Measurements from ENCODE around the gene PAX8.
A peak's percentile ranks its signal among the peaks of the same experiment; 100 is the strongest.
"Not testable (repeated sequence)": the region's sequence is repeated elsewhere in the genome, so short reads cannot be mapped to it uniquely, and the experiment has no call there.

Gene PAX8

GRCh38 chr2:113278742-113279139, at the start of gene PAX8:
TSS of gene PAX8 (minus strand) at chr2:113278921. CDS start at chr2:113278394, 527 bp downstream.
- DNase-seq (ENCODE audit: low read depth) = no peak
- TF ChIP-seq, protein P1, sequence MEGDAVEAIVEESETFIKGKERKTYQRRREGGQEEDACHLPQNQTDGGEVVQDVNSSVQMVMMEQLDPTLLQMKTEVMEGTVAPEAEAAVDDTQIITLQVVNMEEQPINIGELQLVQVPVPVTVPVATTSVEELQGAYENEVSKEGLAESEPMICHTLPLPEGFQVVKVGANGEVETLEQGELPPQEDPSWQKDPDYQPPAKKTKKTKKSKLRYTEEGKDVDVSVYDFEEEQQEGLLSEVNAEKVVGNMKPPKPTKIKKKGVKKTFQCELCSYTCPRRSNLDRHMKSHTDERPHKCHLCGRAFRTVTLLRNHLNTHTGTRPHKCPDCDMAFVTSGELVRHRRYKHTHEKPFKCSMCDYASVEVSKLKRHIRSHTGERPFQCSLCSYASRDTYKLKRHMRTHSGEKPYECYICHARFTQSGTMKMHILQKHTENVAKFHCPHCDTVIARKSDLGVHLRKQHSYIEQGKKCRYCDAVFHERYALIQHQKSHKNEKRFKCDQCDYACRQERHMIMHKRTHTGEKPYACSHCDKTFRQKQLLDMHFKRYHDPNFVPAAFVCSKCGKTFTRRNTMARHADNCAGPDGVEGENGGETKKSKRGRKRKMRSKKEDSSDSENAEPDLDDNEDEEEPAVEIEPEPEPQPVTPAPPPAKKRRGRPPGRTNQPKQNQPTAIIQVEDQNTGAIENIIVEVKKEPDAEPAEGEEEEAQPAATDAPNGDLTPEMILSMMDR (conservative IDR thresholded peaks at IDR 0.05; ENCODE audit: low read depth, low read length) = no peak
- no peak within 1 kb of the TSS for H3K4me3 ChIP-seq (ENCODE audit: low read depth, low read length)

- H3K4me3 ChIP-seq (ENCODE audit: low read depth, low read length) = no peak overlapping the region
- TF ChIP-seq, protein P1 (conservative IDR thresholded peaks at IDR 0.05; ENCODE audit: low read depth, low read length) = no peak
- no peak for DNase-seq (ENCODE audit: low read depth)
Observed at GRCh38 chr2:113328043-113328442, 49.3 kb upstream of the PAX8 start.

DNA sequence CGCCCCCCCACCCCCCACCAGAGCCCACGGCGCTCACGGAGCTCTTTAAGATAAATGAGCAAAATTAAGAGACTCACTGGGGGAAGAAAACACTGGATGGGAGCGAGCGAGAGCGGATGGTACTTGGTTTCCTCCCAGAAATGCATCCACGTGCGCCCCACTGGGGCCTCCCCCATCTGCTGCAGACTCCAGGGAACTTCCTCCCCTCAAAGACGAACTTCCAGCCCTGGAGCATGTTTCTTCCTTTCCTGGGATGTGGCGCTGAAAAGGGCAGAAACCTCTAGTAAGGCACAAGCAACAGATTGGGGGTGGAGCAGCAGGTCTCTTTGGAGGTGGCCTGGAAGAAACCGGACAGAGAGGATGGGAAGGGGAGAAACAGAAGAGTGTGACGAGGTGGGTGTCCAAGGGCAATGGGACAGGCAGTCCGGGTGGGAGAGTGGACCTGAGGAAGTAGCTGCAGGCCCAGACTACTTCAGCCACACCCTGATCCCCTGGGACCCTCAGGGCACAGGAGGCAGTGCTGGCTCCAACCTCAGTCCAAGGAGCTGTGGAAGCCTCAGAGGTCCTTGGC, 46.5 kb upstream of the PAX8 start:
- not testable (repeated sequence) for DNase-seq (ENCODE audit: low read depth)
- H3K4me3 ChIP-seq (ENCODE audit: low read depth, low read length) = peak overlapping the region; percentile 52

DNA sequence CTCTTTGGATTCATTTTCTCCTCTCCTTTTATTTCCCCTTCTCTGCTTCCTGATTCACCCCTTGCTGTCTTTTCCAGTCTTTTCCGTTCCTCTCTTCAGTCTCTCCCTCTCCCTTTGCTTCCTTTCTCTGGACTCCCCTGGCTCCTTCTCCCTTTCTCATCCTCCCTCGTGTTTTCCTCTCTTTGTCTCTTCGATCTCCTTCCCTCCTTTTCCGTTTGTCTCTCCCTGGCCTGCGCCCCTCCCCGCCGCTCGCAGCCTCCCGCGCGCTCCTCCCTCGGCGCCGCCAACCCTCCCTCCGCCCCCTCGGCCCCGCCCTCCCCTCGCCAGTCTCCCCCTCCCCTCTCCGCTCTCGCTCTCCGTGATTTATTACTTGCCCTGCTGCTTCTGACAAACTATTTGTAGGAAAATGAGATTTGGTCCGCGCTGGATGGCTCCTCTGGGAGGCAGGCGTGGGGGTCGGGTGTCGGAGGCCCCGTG, 46.0 kb upstream of the PAX8 start:
- DNase-seq (ENCODE audit: low read depth) = peak; percentile 64
- TF ChIP-seq, protein P1 (conservative IDR thresholded peaks at IDR 0.05; ENCODE audit: low read depth, low read length) = no peak
- peak overlapping the region; percentile 52 for H3K4me3 ChIP-seq (ENCODE audit: low read depth, low read length)

- not testable (repeated sequence) for DNase-seq (ENCODE audit: low read depth)
Observed at GRCh38 chr2:113323129-113323528, 44.4 kb upstream of the PAX8 start.

GRCh38 chr2:113320106-113320505, 41.4 kb upstream of the PAX8 start:
- H3K4me3 ChIP-seq (ENCODE audit: low read depth, low read length); DNase-seq (ENCODE audit: low read depth): not testable (repeated sequence)

More at GRCh38 chr2:113323129-113323528, 44.4 kb upstream of the PAX8 start:
- H3K4me3 ChIP-seq (ENCODE audit: low read depth, low read length) = not testable (repeated sequence)

DNA sequence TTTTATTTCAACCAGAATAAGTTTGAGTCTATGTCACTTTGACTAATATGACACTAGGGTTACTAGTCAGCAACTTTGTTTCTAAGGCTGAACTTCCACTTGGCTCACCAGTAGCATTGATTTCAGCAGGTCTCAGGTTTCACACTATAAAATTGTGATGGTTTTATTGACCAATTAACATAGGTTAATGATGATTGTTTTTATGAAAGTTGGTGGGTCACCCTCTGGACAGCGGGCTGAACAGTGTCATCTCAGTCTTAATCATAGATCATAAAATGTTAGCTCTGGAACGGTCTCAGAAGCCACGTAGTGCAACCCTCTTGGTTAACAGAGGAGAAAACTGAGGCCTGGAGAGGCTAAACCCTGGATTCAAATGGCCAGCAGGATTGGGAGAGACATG, 40.2 kb upstream of the PAX8 start:
- not testable (repeated sequence) for H3K4me3 ChIP-seq (ENCODE audit: low read depth, low read length); DNase-seq (ENCODE audit: low read depth)

GRCh38 chr2:113316085-113316484, 37.4 kb upstream of the PAX8 start:
- TF ChIP-seq, protein P1 (conservative IDR thresholded peaks at IDR 0.05; ENCODE audit: low read depth, low read length) = no peak
- DNase-seq (ENCODE audit: low read depth) = no peak
- no peak overlapping the region for H3K4me3 ChIP-seq (ENCODE audit: low read depth, low read length)

GRCh38 chr2:113314663-113315062, 35.9 kb upstream of the PAX8 start:
- not testable (repeated sequence) for DNase-seq (ENCODE audit: low read depth); H3K4me3 ChIP-seq (ENCODE audit: low read depth, low read length)

- DNase-seq (ENCODE audit: low read depth); H3K4me3 ChIP-seq (ENCODE audit: low read depth, low read length): not testable (repeated sequence)
Observed at GRCh38 chr2:113314176-113314575, 35.5 kb upstream of the PAX8 start.

- peak; percentile 12 for DNase-seq (ENCODE audit: low read depth)
- H3K4me3 ChIP-seq (ENCODE audit: low read depth, low read length) = not testable (repeated sequence)
Observed at GRCh38 chr2:113311781-113312180, 33.1 kb upstream of the PAX8 start.

DNA sequence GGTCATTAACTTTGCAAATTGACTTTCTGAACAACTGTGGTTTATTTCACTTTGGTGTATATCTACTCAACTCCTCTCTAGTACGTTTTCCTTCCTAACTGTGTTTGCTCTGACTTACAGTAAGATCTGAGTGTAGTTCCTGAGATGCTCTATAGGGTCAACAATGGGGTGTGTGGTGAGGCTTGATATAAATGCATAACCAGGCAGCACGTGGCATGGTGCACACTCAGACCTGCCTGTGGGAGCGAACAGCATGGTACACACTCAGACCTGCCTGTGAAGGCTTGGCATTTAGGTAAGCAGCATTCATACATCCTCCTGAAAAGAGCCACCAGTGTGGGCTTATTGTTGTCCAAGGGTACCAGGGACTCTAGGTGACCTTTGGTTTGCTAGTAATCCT, 32.5 kb upstream of the PAX8 start:
- not testable (repeated sequence) for DNase-seq (ENCODE audit: low read depth); H3K4me3 ChIP-seq (ENCODE audit: low read depth, low read length)
